K562 (cell line): ENCODE data around the gene ADGRL3. TPM values are rescaled to one million over a fixed set of nuclear protein-coding genes. Genes with fewer than 3 reads are reported as not detected.

Experiments
- ATAC-seq: fragments of 200-7000 bp; cut with Tn5 transposase; 3 replicates; pipeline ENCODE4 v1.9.1; 2020; ENCODE audit warnings: moderate library complexity
- BruUV-seq: library from RNA; stranded (reverse); fragments of 400-500 nt; replicated peaks from 2 replicates; lab custom pipeline; 2021; lab: Mats Ljungman, UMichigan
- CTCF ChIA-PET: fragments of 300-600 bp; formaldehyde crosslinking; extraction: SDS; loops from one replicate; lab custom pipeline; 2021; ENCODE audit warnings: low intra/inter-chr PET ratio; lab: Yijun Ruan, JAX
- POLR2A ChIA-PET: fragments of 300-600, 350-650 bp; sonication (Branson Sonifier 250); formaldehyde crosslinking; extraction: SDS; loops from one replicate; lab custom pipeline; 2021; ENCODE audit warnings: antibody characterized with exemption, inconsistent platforms; lab: Yijun Ruan, JAX
- DNase-seq, 4 experiments: peaks; one replicate each; pipeline versions ENCODE4 v3.0.0 to v3.0.0-alpha.2; 2011 to 2018; ENCODE audit warnings: low spot score in 3 of 4, mixed read lengths in 3 of 4; ENCODE audit errors: extremely low read depth in 1 of 4
- FAIRE-seq: peaks from 2 replicates; lab custom pipeline; 2011; peaks lifted over from hg19 to GRCh38; lab: Jason Lieb, UNC
- H2AFZ ChIP-seq: 2 replicates; pipeline ENCODE4 v1.6.0; 2011; ENCODE audit warnings: low read depth, low read length, control low read depth, inconsistent platforms
- H3K27ac ChIP-seq: fragments of 200-600 bp; 3 replicates; pipeline ENCODE4 v1.8.0; 2011; ENCODE audit warnings: low read depth, mild to moderate bottlenecking, control low read depth, inconsistent platforms, low read length, moderate library complexity, mixed read lengths; ENCODE audit errors: extremely low read depth
- H3K27me3 ChIP-seq, 2 experiments: fragments of 300-600 bp in 1 of 2; 2 replicates in 1 of 2; 3 replicates in 1 of 2; pipeline versions ENCODE4 v1.6.0 to v1.8.0; 2011; ENCODE audit warnings: inconsistent platforms in 2 of 2, low read length in 2 of 2, mild to moderate bottlenecking in 1 of 2, mixed read lengths in 1 of 2, moderate library complexity in 1 of 2; ENCODE audit not compliant: control insufficient read depth in 2 of 2, insufficient read depth in 2 of 2
- H3K36me3 ChIP-seq: fragments of 300-600 bp; 3 replicates; pipeline ENCODE4 v1.8.0; 2011; ENCODE audit warnings: mild to moderate bottlenecking, low read length, inconsistent platforms; ENCODE audit not compliant: control insufficient read depth, insufficient read depth
- H3K4me1 ChIP-seq, 2 experiments: fragments of 200-600 bp in 1 of 2; replicated peaks in 1 of 2; 2 replicates in 1 of 2; 3 replicates in 1 of 2; pipeline versions ENCODE4 v1.5.1 to v1.8.0; 2011; ENCODE audit warnings: inconsistent platforms in 2 of 2, low read length in 2 of 2, mild to moderate bottlenecking in 1 of 2, mixed read lengths in 1 of 2, moderate library complexity in 1 of 2; ENCODE audit not compliant: control insufficient read depth in 2 of 2, insufficient read depth in 2 of 2
- H3K4me2 ChIP-seq: 2 replicates; pipeline ENCODE4 v1.6.1; 2011; ENCODE audit warnings: low read length, control low read depth, inconsistent platforms, mixed read lengths; ENCODE audit not compliant: insufficient read depth
- H3K4me3 ChIP-seq: fragments of 200-600 bp; sonication (generic), shearing (Covaris generic); 2 replicates; pipeline ENCODE4 v1.5.1; 2016; ENCODE audit warnings: control low read depth, inconsistent platforms
- H3K79me2 ChIP-seq: fragments of 200-600 bp; 3 replicates; pipeline ENCODE4 v1.8.0; 2011; ENCODE audit warnings: low read length, inconsistent platforms; ENCODE audit not compliant: control insufficient read depth, insufficient read depth
- H3K9ac ChIP-seq, 2 experiments: 2 replicates each; pipeline versions ENCODE4 v1.6.0 to v1.6.1; 2011; ENCODE audit warnings: low read depth in 2 of 2, low read length in 2 of 2, control low read depth in 1 of 2, inconsistent platforms in 1 of 2, mild to moderate bottlenecking in 1 of 2, mixed read lengths in 1 of 2; ENCODE audit not compliant: insufficient read depth in 1 of 2
- H3K9me1 ChIP-seq: one replicate; pipeline ENCODE4 v1.6.0; 2011; ENCODE audit warnings: inconsistent platforms, mild to moderate bottlenecking, low read length, moderate library complexity; ENCODE audit not compliant: control insufficient read depth, insufficient read depth
- H3K9me3 ChIP-seq: replicated peaks from 2 replicates; pipeline ENCODE4 v1.5.1; 2011; ENCODE audit warnings: low read depth, low read length, inconsistent platforms; ENCODE audit not compliant: control insufficient read depth, insufficient read depth
- H4K20me1 ChIP-seq: replicated peaks from 2 replicates; pipeline ENCODE4 v1.6.1; 2011; ENCODE audit warnings: low read length, inconsistent platforms, mixed read lengths; ENCODE audit not compliant: control insufficient read depth, insufficient read depth
- JUND ChIP-seq, 2 experiments: IDR thresholded peaks; 2 replicates in 1 of 2; 3 replicates in 1 of 2; pipeline ENCODE4 v1.6.1; 2011; ENCODE audit warnings: borderline replicate concordance in 2 of 2, low read depth in 2 of 2, low read length in 2 of 2, improper control_type of control experiment in 1 of 2, missing biosample characterization in 1 of 2, missing genetic modification characterization in 1 of 2, missing genetic modification reagents in 1 of 2
- KAT8 ChIP-seq: fragments of 450-650 bp; IDR thresholded peaks from 2 replicates; pipeline ENCODE4 v1.6.1; 2016; ENCODE audit warnings: low read depth, mild to moderate bottlenecking
- SIN3B ChIP-seq: fragments of 450-650 bp; IDR thresholded peaks from 2 replicates; pipeline ENCODE4 v1.6.1; 2017; ENCODE audit warnings: low read depth, mild to moderate bottlenecking, moderate library complexity
- SPI1 ChIP-seq: IDR thresholded peaks from 2 replicates; pipeline ENCODE4 v1.6.1; 2011; ENCODE audit warnings: low read depth, low read length, control low read depth, borderline replicate concordance
- YBX1 ChIP-seq: fragments of 450-650 bp; IDR thresholded peaks from 2 replicates; pipeline ENCODE4 v1.7.1; 2016; ENCODE audit warnings: mild to moderate bottlenecking
- ZNF561 ChIP-seq: fragments of 450-650 bp; formaldehyde crosslinking; conservative IDR thresholded peaks from 2 replicates; pipeline ENCODE4 v1.4.0; 2020; ENCODE audit warnings: mild to moderate bottlenecking, moderate library complexity
- ZNF57 ChIP-seq: fragments of 450-650 bp; formaldehyde crosslinking; IDR thresholded peaks from 2 replicates; pipeline ENCODE4 v1.4.0; 2020; ENCODE audit warnings: mild to moderate bottlenecking, moderate library complexity
- in situ Hi-C: fragments of 300-500 bp; cut with MboI; formaldehyde crosslinking; loops from 4 replicates; pipeline ENCODE4 v1.15.0; 2018; ENCODE audit warnings: inconsistent platforms, mixed read lengths
- intact Hi-C: fragments of 100-400 bp; cut with micrococcal nuclease; formaldehyde crosslinking; loops from 2 replicates; pipeline ENCODE4 v1.14.2; 2022
- polyA plus RNA-seq, 8 experiments: library from polyadenylated mRNA; depleted of rRNA in 4 of 8; stranded (reverse) in 5 of 8; unstranded in 3 of 8; fragments of >200 nt; fragmentation: Nextera tagmentation in 2 of 8; fragmentation: Illumina TruSeq in 1 of 8; extraction: Ambion mirVana in 2 of 8; extraction: Trizol in 1 of 8; gene quantifications; 2 replicates each; pipeline versions ENCODE4 v1.2.1 to v1.2.3, GENCODE V29; 2011 to 2014; ENCODE audit warnings: inconsistent platforms in 1 of 8, missing spikeins in 1 of 8
- total RNA-seq, 7 experiments: library from RNA; depleted of rRNA in 6 of 7; stranded (reverse); fragments of >200 nt in 6 of 7; fragmentation: Illumina TruSeq in 2 of 7; extraction: Trizol in 2 of 7; gene quantifications; 2 replicates each; pipeline versions ENCODE4 v1.2.1 to v1.2.3, GENCODE V29; 2011 to 2021; ENCODE audit warnings: low replicate concordance in 1 of 7
- TF ChIP-seq, protein P1 (sequence below): fragments of 450-650 bp; formaldehyde crosslinking; conservative IDR thresholded peaks from 2 replicates; pipeline ENCODE4 v1.4.0; 2022; ENCODE audit warnings: mild to moderate bottlenecking, missing genetic modification characterization

Gene ADGRL3
- total and polyA plus RNA-seq, 9 of the 15 experiments (the other 6 are each of a cell fraction or from before 2014, with no cell fraction given), result 0.03 to 0.14 (median 0.04) TPM; not detected in 2

DNA sequence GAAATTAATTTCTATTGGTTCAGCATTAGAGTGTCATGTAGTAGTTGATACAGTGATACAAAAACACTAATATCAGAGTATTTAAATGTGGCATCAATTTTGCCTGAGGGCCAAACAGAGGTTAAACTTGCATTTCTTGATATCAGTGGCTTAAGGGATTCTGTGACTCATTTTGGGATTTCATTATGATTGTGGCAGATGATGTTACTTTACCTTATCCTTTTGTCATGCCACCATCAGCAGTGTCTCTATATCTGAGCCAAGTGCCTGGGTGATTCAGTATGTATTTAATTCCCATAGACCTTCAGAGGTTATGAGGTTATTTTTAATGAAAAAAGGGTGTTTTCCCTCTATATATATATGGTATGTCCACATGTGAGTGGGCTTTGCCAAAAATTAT is 582.9 kb downstream of the ADGRL3 start:
- intact Hi-C loops (no loop called here), in situ Hi-C loops (no loop called here)
- Histone ChIP-seq H3K4me1 (no peaks in the 10 kb centered on the region), H3K79me2 (no peaks in the 10 kb centered on the region), H3K27ac (no peak overlapping the region), H3K4me3 (no peak overlapping the region), H3K9me1 (no peaks in the 10 kb centered on the region), H3K4me2 (no peak overlapping the region), H3K9me3 (no peaks in the 10 kb centered on the region), H4K20me1 (no peaks in the 10 kb centered on the region), H3K27me3 (no peaks in the 10 kb centered on the region), H2AFZ (no peak overlapping the region)
- BruUV-seq, result no TSS peak
- CTCF ChIA-PET, result no interaction called here
- ATAC-seq, result no peak
- no peak for DNase-seq
- TF ChIP-seq SIN3B (no peak), KAT8 (no peak), ZNF57 (CRISPR knock-in tag) (no peak), YBX1 (no peak), SPI1 (no peak), ZNF561 (CRISPR knock-in tag) (no peak), JUND (IDR thresholded peaks at IDR 0.05; ENCODE audit: borderline replicate concordance, low read depth, low read length) (no peak), JUND (tag; IDR thresholded peaks at IDR 0.05; ENCODE audit: borderline replicate concordance, low read depth, low read length) (no peak)
- TF ChIP-seq, protein P1, sequence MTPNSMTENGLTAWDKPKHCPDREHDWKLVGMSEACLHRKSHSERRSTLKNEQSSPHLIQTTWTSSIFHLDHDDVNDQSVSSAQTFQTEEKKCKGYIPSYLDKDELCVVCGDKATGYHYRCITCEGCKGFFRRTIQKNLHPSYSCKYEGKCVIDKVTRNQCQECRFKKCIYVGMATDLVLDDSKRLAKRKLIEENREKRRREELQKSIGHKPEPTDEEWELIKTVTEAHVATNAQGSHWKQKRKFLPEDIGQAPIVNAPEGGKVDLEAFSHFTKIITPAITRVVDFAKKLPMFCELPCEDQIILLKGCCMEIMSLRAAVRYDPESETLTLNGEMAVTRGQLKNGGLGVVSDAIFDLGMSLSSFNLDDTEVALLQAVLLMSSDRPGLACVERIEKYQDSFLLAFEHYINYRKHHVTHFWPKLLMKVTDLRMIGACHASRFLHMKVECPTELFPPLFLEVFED (CRISPR knock-in tag), result no peak
- TF ChIP-seq, all 486 proteins: peak for 0
- FAIRE-seq, result no peak
- POLR2A ChIA-PET, result no interaction called here
- Histone ChIP-seq H3K36me3 (no peaks in the 10 kb centered on the region), H3K9ac (no peak overlapping the region)
